NK-92 (cell line): Measurements from ENCODE around the gene INCENP.

ENCODE experiments used
- DNase-seq: peaks from one replicate; lab custom pipeline; 2025; ENCODE audit not compliant: unreplicated experiment; lab: John Stamatoyannopoulos, UW

INCENP gene

DNA sequence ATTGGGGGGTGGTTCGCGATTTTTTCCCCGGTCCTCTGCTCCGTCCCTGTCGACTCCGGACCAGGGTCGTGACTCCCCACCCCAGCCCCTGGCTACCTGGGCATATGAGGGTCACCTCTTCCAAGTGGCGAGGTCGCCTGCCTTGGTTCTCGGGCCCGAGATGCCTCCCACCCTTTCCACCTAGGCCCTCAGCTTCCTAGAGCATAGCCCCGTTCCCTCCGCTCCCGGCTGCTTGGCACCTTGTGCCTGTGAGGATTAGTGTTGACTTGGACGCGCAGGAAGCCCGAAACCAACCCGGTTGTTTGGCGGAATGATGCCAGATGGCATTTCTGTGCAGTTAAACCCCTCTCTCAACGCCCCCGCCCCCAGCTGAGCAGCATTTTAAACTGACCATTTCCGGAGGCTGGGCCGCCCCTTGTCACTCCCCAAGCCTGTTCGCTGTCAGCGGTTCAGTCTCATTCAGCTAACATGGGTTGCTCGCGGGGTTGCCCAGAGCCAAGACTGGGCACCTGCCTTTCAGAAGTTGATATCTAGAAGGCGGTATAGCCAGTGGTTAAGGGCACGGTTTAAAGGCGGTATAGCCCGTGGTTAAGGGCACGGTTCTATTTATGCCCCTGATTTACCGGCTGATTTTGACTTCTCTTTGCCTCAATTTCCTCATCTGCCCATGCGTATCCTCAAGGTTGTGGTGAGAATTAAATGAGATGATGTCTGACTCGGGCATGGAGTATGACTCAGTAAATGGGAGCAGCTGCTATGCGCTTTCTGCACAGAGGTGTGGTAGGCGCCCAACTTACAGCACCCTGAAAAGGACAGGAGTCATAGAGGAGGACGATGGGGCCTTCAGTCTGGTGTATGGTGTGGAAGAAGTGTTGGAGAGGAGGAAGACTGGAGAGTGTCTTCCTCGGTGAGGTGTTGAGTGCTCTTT lies 639 bp downstream of the INCENP start:
- no peak for DNase-seq

DNA sequence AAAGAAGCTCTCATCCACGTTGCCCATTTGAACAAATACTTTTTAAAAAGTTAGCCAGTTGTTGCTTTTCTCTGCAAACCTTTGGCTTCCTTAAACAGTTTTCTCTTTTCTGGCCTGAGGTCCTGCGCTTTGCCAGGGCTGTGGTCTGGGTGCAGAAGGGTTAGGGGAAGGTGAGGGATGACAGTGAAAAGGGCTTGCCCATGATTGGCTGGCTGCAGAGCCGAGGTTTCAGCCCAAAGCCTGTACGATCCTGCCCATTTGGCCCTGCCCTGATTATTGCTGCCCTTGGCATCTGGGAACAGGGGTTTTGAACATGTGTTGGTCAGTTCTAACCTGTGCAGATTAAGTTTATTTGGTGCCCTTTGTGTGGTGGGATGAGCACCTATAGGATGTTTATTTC lies 1.5 kb downstream of the INCENP start:
- no peak for DNase-seq

DNA sequence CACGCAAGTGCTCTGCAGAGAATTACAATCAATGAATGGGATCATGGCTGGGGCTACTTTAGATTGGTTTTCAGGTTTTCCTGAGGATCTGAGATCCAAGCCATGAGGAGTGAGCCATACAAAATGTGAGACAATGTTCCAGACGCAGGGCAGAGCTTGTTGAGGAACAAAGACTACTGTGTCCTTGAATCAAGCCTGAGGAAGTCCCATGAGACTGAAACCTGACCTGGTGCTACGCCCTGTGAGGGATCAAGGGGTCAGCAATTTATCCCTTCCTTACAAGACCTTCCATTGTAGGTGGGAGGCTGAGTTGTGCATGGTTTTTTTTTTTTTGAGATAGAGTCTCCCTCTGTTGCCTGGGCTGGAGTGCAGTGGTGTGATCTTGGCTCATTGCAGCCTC lies 2.1 kb downstream of the INCENP start:
- no peak for DNase-seq

DNA sequence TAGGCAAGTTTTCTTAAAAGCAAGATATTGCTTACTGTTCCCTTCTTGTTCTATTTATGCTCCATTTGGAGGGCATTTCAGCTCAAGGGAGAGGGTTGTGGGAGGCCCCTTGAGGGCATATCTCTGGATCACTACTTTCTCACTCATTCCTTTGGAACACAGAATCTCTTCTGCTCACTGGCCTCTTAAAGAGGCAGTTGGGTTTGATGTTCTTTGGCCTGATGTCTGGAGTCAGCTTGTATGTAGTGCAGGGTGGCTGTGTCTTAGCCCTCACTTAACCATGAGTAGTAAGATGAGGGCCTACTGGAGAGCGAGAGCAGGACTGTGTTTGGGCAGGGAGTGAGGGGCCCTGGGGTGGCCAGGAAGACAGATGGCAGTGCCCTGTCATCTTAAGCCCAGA lies 3.6 kb downstream of the INCENP start:
- DNase-seq = no peak

DNA sequence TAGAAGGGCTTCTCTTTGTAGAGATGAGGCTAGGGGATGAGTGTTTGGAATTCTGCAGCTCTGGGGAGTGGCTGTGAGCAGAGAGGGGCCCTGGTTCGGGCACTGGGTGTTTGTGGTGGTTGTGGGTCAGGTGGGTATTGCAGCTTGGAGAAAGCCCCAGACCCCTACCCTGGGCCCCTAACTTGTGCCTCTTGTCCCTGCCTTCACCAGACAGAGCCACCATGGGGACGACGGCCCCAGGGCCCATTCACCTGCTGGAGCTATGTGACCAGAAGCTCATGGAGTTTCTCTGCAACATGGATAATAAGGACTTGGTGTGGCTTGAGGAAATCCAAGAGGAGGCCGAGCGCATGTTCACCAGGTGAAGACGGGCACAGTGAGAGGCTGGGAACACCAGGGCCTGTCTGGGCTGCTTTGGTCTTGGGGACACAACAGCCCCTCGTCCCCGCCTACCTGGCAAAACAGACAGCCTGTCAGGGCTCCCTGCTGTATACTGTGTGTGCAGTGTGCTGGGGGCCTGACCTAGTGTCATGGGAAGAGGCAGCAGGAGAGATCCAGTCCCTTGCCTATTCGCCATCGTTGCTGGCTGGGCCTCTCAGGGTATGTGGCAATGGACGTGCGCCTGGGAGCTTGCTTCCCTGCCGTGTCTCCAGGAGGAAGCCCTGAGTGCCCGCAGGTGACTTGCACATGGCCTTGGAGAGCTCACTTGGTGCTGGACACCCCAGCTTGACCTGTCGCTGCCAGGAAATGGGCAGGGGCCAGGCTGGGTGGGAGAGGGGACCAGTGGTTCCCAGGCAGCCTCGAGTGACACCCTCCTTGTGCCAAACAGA lies 4.3 kb downstream of the INCENP start:
- DNase-seq = no peak

DNA sequence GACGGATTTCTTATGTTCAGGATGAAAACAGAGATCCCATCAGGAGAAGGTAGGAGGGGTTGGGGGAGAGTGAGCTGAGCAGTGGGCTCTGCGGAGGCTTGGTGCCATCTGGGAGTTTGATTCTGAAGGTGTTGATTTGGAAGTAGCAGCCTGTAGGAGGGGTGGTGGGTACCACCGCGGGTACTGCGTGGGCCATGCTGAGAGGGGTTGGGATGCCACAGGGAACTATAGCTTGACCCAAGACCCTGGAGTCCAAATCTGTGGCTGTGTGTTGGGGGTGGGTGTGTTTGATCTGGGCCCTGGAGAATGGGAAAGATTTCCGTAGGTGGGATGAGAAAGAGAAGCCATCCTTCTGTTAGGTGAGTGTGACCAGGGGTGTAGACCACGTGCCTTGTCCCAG lies 5.0 kb downstream of the INCENP start:
- no peak for DNase-seq

DNA sequence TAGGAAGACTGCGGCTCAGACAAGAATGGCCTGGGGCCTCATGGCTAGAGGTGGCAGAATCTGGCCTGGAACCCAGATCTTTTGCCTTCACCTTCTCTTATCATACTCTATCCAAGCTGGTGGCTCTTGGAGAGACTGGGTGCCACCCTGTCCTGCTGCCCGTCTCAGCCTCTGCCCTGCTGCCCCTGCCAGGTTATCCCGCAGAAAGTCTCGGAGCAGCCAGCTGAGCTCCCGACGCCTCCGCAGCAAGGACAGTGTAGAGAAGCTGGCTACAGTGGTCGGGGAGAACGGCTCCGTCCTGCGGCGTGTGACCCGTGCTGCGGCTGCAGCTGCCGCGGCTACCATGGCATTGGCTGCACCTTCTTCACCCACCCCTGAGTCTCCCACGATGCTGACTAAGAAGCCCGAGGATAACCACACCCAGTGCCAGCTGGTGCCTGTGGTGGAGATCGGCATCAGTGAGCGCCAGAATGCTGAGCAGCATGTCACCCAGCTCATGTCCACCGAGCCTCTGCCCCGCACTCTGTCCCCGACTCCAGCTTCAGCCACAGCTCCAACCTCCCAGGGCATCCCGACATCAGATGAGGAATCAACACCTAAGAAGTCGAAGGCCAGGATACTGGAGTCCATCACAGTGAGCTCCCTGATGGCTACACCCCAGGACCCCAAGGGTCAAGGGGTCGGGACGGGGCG lies 5.9 kb downstream of the INCENP start:
- no peak for DNase-seq

DNA sequence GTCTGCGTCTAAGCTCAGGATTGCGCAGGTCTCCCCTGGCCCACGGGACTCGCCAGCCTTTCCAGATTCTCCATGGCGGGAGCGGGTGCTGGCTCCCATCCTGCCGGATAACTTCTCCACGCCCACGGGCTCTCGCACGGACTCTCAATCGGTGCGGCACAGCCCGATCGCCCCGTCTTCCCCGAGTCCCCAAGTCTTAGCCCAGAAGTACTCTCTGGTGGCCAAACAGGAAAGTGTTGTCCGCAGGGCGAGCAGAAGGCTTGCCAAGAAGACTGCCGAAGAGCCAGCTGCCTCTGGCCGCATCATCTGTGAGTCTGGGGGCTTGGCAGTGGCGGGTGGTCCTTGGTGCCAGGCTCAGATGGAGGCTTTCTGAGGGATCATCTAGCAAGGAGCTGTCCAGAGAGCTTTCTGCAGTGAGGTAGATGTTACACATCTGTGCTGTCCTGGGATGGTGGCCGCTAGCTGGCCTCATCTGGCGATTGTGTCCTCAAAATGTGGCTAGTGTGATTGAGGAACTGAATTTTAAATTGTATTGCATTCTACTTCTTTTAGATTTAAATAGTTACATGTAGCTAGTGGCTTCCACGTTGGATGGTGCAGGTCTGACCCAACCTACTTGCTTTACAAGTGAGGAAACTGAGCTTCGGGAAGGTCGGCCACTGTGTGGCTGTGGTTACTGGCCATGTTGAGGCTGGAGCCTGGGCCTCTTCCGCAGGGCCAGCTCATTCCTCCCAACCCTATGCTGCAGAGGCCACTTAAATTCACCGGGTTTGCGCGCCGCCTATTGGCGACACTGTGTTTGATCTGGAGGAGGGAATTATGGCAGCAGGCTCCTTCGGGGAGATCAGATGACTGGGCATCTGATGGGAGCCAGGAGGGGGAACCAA lies 6.7 kb downstream of the INCENP start:
- no peak for DNase-seq

DNA sequence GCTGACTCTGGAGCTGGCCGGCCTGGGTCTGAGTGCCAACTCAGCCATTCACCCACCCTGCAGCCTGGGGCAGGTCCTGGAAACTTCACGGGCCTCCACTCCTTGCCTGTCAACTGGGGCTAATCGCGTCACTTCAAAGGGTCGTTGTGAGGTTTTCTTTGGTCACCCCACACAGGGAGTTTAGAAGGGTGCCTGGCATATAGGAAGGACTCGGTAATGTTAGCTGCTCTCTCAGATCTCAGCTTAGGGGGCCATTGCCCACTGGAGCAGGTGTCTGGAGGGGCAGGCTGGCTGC lies 7.3 kb downstream of the INCENP start:
- no peak for DNase-seq

DNA sequence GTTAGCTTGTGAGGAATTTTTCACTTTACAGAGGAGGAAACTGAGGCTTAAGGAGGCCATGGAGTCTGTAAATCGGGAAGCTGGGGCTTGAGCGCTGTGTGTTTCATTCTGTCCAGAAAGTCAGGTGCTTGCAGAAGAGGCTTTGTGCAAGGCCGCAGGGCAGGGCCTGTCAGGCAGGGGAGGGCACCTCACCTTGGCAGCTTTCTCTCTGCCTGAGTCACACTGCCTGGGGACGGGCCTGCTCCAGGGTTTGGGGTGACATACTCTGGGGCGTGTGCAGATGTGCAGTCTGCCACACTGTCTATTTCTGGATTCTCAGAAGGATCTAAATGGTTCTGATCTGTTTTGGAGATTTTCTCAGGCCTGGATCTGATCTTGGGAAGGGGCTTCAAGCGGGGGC lies 8.4 kb downstream of the INCENP start:
- DNase-seq = no peak

DNA sequence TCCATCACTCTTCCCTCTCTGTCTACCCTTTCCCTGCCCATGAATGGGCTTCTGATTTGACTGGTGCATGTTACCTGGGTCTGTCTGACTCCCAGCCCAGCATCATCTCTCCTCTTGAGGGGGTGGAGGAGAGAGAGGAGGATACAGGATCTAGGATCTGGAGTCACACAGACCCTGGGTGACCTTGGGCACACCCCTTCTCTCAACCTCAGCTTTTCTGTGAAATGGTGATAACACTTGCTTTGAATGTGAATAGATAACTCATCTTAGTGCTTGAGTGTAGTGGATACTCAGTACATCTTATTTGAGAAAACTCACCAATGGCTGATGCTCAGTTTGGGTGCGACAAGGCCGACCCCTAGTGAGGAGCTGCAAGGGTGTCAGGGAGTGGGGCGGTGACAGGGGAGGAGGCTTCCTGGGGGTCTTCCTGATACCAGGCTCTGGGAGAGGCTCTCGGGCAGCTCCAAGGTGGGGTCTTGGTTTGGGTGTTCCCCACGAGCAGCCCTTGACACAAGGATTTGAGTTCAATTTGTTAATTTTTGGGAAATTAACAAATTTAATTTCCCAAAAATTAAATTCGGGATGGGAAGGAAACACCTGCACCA lies 9.0 kb downstream of the INCENP start:
- DNase-seq = no peak

DNA sequence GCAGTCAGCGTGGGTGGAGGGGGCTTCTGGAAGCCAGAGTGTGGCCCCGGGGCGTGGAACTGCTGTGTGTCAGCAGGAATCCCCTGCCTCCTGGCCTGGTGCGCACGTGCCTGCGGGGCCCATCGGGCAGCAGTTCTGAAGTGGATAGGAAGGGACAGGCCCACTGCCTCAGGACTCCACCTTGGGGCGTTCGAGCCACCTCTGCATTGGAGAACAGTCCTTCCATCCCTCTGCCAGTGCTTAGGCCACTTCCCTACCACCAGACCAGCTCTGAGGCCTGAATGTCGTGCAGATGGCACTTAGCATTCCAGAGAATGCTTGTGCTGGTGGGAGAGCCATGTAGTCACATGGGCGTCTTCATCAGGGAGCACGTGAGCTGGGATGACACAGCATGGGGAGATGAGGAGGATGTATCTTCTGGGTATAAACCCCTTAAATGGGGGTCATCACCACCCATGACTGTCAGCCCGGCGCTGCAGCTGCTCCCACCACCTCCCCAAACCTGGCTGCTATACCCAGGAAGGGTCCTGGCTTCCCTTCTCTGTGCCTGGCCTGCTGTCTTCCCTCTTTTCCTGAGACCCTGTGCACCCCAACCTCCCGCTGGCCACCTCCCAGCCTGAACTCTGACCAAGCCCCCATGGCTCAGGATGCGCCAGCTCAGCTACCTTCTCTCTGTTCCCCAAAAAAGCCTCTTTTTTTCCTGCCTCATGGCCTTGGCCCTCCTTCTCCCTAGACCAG lies 9.7 kb downstream of the INCENP start:
- DNase-seq = no peak

DNA sequence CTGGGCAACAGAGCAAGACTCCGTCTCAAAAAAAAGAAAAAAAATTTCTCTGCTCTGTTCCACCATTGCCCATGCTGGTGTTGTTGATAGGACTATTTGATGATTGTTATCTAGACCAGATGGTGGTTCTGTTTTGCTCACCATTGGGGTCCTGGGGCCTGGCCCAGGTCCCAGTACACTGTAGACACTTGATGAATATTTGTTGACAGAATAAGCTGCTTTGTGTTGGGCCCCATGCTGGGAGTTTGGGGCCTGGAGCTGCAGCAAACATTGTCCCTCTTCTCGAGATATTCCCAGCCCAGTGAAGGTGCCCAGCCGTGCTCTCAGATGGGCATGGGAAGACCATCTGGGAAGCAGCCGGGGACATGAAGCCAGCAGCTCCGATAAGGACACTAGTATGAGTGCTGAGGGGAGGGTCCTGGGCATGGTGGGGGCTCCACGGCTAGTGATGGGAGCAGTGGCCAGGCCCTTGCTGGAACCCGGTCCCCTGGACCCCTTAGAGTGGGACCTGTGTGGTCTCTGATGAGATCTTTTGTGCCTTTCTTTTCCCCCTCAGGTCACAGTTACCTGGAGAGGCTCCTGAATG lies 13.6 kb downstream of the INCENP start:
- DNase-seq = no peak

DNA sequence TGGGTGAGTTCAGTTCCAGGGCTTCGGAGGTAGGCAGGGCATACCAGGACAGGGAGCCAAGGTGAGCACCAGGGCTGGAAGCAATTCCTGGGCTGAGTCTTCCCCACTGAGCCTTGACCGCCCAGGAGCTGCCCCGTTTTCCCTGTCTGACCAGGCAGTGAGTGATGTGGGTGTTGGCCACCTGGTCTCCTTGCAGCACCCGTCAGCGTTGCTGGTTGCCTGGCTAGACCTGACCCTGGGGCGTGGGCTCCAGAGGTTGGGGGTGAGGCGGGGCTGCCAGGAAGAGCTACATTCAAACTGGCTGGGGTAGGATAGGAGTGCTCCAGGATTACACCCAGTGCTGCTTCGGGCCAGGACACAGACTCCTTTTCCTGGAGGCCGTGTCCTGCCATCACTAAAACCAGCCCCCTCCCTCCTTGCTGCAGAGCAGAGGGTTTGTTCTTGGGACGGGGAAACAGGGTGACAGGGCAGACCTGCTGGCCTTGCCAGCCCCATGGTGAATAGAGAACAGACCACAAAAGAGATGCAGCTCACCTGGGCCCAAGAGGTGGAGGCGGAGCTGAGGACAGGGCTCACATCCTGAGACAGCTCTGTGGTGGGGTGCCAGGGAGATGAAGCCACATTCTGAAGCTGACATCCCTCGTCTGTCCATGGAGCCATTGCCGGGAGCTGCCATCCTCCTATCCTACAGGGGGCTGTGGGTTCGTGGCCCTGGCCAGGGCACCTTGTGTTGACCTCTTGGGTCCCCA lies 14.2 kb downstream of the INCENP start:
- no peak for DNase-seq

DNA sequence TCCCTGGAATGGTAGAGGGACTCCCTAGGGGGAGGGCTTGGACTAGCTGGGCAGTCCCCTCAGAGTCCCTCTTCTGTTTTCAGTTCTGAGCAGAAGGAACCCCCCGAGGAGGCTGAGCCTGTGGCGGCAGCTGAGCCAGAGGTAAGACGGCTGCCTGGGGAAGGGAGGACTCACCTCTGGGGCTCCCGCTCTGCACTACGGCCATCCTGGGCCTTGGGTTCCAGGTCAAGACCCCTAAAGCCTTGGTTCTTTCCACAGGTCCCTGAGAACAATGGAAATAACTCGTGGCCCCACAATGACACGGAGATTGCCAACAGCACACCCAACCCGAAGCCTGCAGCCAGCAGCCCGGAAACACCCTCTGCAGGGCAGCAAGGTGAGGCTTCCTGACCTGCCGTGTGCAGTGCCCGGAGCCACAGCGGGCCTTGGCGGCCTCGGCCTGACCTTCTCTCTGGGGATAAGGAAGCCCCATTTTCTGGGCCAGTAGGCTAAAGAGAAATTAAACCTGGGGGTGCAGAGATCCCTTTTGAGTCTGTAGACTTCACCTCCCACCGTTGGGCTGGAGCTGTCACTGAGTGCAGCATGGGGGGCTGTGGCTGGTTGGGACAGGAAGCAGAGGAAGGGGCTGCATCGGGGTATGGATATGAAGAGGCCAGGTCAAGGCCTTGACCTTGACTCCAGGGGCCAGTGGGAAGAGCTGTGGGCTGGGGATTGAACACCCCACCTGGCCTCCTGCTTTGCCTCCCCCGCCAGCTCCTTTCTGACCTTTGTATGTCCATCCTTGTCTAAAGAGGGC lies 15.0 kb downstream of the INCENP start:
- DNase-seq = no peak

DNA sequence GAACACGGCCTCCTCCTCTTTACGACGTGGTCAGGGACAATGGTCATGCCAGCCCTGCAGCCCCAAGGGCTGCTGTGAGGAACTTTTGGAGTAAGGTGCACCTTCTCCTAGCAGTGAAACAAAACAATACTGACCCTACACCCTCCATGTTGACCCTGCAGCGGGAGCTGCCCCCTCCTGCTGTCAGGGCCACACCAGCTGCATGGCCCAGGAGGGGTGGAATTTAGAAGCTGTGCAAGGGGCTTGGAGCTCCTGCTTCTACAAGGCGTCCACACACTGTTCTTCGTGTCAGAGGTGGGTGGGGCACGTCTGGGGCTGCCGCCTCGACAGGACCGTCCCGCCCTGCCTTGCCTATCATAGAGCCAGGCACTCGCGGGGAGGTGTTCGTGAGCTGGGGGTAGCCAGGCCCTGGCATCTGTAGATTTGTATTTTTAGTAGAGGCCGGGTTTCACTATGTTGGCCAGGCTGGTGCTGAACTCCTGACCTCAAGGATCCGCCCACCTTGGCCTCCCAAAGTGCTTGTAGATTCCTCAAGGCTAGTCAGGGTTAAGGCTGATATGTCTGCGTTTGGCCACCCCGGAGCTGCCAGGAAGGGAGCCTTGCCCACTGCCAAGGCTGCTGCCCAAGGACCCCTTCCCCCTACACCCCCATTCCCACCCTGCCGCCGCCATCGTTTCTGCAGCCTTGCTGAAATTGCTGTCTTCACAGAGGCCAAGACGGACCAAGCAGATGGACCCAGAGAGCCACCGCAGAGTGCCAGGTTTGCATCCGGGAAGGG lies 15.9 kb downstream of the INCENP start:
- DNase-seq = no peak
